ENCODE data around the gene BIRC2.
"Not testable (repeated sequence)": the region's sequence is repeated elsewhere in the genome, so short reads cannot be mapped to it uniquely, and the experiment has no call there.

DNA sequence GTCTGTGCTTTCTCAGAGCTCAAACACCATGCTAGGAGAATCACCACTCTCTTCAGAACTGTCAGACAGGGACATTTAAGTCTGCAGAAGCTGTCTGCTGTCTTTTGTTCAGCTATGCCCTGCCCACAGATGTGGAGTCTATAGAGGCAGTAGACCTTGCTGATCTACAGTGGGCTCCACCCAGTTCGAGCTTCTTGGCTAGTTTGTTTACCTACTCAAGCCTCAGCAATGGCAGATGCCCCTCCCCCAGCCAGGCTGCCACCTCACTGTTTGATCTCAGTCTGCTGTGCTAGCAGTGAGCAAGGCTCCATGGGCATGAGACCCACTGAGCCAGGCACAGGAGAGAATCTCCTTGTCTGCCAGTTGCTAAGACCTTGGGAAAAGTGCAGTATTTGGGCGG, 46.2 kb upstream of the BIRC2 start:
- not testable (repeated sequence) for TF ChIP-seq POLR2AphosphoS5 (IDR thresholded peaks at IDR 0.05; ENCODE audit: low read depth, low read length); SIN3A (IDR thresholded peaks at IDR 0.05; ENCODE audit: borderline replicate concordance, insufficient read depth, low read depth, low read length)
- TF ChIP-seq, protein P1, sequence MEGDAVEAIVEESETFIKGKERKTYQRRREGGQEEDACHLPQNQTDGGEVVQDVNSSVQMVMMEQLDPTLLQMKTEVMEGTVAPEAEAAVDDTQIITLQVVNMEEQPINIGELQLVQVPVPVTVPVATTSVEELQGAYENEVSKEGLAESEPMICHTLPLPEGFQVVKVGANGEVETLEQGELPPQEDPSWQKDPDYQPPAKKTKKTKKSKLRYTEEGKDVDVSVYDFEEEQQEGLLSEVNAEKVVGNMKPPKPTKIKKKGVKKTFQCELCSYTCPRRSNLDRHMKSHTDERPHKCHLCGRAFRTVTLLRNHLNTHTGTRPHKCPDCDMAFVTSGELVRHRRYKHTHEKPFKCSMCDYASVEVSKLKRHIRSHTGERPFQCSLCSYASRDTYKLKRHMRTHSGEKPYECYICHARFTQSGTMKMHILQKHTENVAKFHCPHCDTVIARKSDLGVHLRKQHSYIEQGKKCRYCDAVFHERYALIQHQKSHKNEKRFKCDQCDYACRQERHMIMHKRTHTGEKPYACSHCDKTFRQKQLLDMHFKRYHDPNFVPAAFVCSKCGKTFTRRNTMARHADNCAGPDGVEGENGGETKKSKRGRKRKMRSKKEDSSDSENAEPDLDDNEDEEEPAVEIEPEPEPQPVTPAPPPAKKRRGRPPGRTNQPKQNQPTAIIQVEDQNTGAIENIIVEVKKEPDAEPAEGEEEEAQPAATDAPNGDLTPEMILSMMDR (IDR thresholded peaks at IDR 0.05), result not testable (repeated sequence)
- TF ChIP-seq, protein P2, sequence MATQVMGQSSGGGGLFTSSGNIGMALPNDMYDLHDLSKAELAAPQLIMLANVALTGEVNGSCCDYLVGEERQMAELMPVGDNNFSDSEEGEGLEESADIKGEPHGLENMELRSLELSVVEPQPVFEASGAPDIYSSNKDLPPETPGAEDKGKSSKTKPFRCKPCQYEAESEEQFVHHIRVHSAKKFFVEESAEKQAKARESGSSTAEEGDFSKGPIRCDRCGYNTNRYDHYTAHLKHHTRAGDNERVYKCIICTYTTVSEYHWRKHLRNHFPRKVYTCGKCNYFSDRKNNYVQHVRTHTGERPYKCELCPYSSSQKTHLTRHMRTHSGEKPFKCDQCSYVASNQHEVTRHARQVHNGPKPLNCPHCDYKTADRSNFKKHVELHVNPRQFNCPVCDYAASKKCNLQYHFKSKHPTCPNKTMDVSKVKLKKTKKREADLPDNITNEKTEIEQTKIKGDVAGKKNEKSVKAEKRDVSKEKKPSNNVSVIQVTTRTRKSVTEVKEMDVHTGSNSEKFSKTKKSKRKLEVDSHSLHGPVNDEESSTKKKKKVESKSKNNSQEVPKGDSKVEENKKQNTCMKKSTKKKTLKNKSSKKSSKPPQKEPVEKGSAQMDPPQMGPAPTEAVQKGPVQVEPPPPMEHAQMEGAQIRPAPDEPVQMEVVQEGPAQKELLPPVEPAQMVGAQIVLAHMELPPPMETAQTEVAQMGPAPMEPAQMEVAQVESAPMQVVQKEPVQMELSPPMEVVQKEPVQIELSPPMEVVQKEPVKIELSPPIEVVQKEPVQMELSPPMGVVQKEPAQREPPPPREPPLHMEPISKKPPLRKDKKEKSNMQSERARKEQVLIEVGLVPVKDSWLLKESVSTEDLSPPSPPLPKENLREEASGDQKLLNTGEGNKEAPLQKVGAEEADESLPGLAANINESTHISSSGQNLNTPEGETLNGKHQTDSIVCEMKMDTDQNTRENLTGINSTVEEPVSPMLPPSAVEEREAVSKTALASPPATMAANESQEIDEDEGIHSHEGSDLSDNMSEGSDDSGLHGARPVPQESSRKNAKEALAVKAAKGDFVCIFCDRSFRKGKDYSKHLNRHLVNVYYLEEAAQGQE (IDR thresholded peaks at IDR 0.05; ENCODE audit: insufficient read depth in 1 of 2, low read depth in 2 of 2, low read length in 1 of 2), result not testable (repeated sequence)
